Aorta (tissue), 5 donors: ENCODE data around the gene CYFIP1. TPM values are rescaled to one million over a fixed set of nuclear protein-coding genes. Genes with fewer than 3 reads are reported as not detected.
"Not testable (repeated sequence)": the region's sequence is repeated elsewhere in the genome, so short reads cannot be mapped to it uniquely, and the experiment has no call there.

Source experiments
- ATAC-seq: fragments of 200-7000 bp; cut with Tn5 transposase; one replicate; pipeline ENCODE4 v1.9.1; 2022; ENCODE audit warnings: moderate library complexity; ENCODE audit not compliant: low FRiP score
- DNase-seq, 2 donors: peaks; one replicate each; pipeline ENCODE4 v3.0.0-alpha.2; 2020
- H3K27ac ChIP-seq, 2 donors: one replicate each; pipeline ENCODE4 v1.5.1; 2013; ENCODE audit warnings: low read length in 2 of 2, mild to moderate bottlenecking in 2 of 2, moderate library complexity in 2 of 2, control low read depth in 1 of 2, inconsistent platforms in 1 of 2, low read depth in 1 of 2
- H3K27me3 ChIP-seq, 2 donors: one replicate each; pipeline ENCODE4 v1.6.1; 2013; ENCODE audit warnings: control low read depth in 1 of 2, low read length in 1 of 2, mild to moderate bottlenecking in 1 of 2, moderate library complexity in 1 of 2; ENCODE audit not compliant: insufficient read depth in 2 of 2, control insufficient read depth in 1 of 2
- H3K36me3 ChIP-seq, 2 donors: one replicate each; pipeline ENCODE4 v1.6.1; 2013; ENCODE audit warnings: control low read depth in 1 of 2, low read length in 1 of 2, mild to moderate bottlenecking in 1 of 2; ENCODE audit not compliant: insufficient read depth in 2 of 2, control insufficient read depth in 1 of 2
- H3K4me1 ChIP-seq, 2 donors: one replicate each; pipeline ENCODE4 v1.6.1; 2013; ENCODE audit warnings: low read length in 2 of 2, control low read depth in 1 of 2, mild to moderate bottlenecking in 1 of 2, moderate library complexity in 1 of 2; ENCODE audit not compliant: insufficient read depth in 2 of 2, control insufficient read depth in 1 of 2
- H3K4me3 ChIP-seq, 2 donors: one replicate each; pipeline ENCODE4 v1.5.1; 2013; ENCODE audit warnings: low read length in 2 of 2, control low read depth in 1 of 2, mild to moderate bottlenecking in 1 of 2
- H3K9me3 ChIP-seq: one replicate; pipeline ENCODE4 v1.6.1; 2013; ENCODE audit warnings: mild to moderate bottlenecking, low read length; ENCODE audit not compliant: control insufficient read depth
- WGBS, 2 donors: extraction: QIAGEN DNeasy Blood & Tissue Kit; methylation state at CpG; one replicate each; pipeline ENCODE4 v1.1.7; 2013; 5-methylcytosine and 5-hydroxymethylcytosine counted together
- intact Hi-C, 2 donors: fragments of 100-400 bp; cut with DNase I; formaldehyde crosslinking; loops; one replicate each; pipeline versions ENCODE4 v1.14.2 to v1.15.0; 2022
- long read RNA-seq, 2 donors: library from polyadenylated mRNA; unstranded; transcript quantifications; one replicate each; pipeline ENCODE4 v2.0.0, GENCODE V29; 2020 to 2021
- polyA plus RNA-seq, 2 donors: library from polyadenylated mRNA; stranded (reverse); fragments of 200-250 nt; gene quantifications; one replicate each; pipeline ENCODE4 v1.2.3, GENCODE V29; 2013
- total RNA-seq, 2 donors: library from RNA; stranded (reverse); fragmentation: NEBNext Ultra II Directional; extraction: Animal tissue kit (Norgen Biotek cat#: 25700); gene quantifications; one replicate each; pipeline ENCODE4 v1.2.1, GENCODE V29; 2021
- donor health status: healthy with polysubstance abuse.
- donor health status: Bipolar disorder and iron deficiency.
- donor health status: DM: no; HTN: no; CAD: no.
- donor health status: DM: no; HTN: no; CAD: no.
- donor health status: DM: yes; HTN: yes; CAD: no.

Gene CYFIP1
- total RNA-seq (100 to 1,000 TPM; 160 to 172 TPM), polyA plus RNA-seq (10 to 100 TPM; 46.5 to 48.1 TPM)
- long read RNA-seq, donor 1, full-length matches to known transcripts = 41 of 140 reads
- long read RNA-seq, donor 1, partial matches to known transcripts = 88 of 140 reads
- long read RNA-seq, donor 1, other reads (novel, unspliced or antisense) = 11 of 140 reads
- long read RNA-seq, donor 2, full-length matches to known transcripts = 37 of 103 reads
- long read RNA-seq, donor 2, partial matches to known transcripts = 39 of 103 reads
- long read RNA-seq, donor 2, other reads (novel, unspliced or antisense) = 27 of 103 reads

- intact Hi-C loops = loop anchor here (2.0 to 10.0 kb wide), 4 partner anchors 32 to 57 kb away; partner anchors contain the start of gene TUBGCP5 (in 2 of the 2)
- peak; percentile 92 to 96 for DNase-seq
- no peaks in the 10 kb centered on the region for H3K9me3 ChIP-seq
Observed at GRCh38 chr15:22980189-22981050, at the start of gene CYFIP1. TSS of gene CYFIP1 (minus strand) at chr15:22980368. CDS start at chr15:22947285, 33,083 bp downstream.

DNA sequence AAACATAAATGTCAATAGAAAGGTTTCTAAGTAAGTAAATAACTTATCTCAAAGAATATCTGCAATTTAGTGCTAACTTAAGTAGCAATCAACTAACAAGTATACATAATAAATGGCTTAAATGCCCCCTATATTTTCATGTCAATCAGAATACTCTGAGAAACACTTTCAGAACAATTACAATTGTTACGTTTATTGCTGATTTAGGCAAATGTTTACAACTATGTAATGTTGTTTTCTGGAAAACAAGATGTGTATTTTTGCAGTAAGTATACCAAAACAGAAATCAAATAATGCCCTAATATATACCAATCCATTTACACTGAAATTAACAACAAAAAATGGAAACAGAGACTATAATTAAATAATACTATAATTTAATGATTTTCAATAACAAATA is 46.0 kb upstream of the CYFIP1 start:
- Histone ChIP-seq H3K4me3 (no peak overlapping the region), H3K36me3 (peaks cover 8 to 10% of the 10 kb centered on the region in 2 donors), H3K4me1 (no peaks in the 10 kb centered on the region), H3K27me3 (no peaks in the 10 kb centered on the region), H3K27ac (no peak overlapping the region), H3K9me3 (no peaks in the 10 kb centered on the region)
- intact Hi-C loops = no loop called here
- ATAC-seq (no peak), DNase-seq (no peak)
- 81 to 95% methylated on average over 1 of the region's 1 CpG for WGBS, 2 donors

More at GRCh38 chr15:22980189-22981050, at the start of gene CYFIP1:
- Histone ChIP-seq H3K4me3 (peak within 1 kb of the TSS; percentile 94 to 97), H3K27me3 (no peaks in the 10 kb centered on the region), H3K4me1 (peaks cover 0 to 2% of the 10 kb centered on the region in 2 donors), H3K36me3 (no peaks in the 10 kb centered on the region), H3K27ac (peak within 1 kb of the TSS; percentile 52 to 55)
- ATAC-seq = peak; percentile 96
- 0% methylated on average over 66 to 93 of the region's 93 CpGs for WGBS, 2 donors

DNA sequence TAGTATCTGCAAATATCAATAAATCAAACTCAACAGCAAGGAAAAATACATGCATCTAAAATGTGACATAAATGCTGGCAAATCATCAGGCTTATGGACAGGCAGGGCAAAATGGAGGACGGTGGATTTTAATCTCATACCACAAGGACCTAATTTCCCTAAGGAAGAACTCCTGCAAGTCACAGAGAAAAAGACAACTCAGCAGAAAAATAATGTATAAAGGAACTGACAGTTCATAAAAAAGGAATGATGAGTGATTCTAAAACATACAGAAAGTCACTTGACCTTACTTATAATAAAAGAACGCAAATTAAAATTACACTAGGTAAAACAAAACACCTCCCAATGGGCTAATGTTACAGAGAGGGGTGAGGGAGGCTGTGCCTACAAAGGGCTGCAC is 42.0 kb upstream of the CYFIP1 start:
- peaks cover 7 to 12% of the 10 kb centered on the region in 2 donors for H3K36me3 ChIP-seq
- no peaks in the 10 kb centered on the region for H3K9me3 ChIP-seq
- 87 to 93% methylated on average over 2 of the region's 2 CpGs for WGBS, 2 donors
- no peak overlapping the region for H3K4me3 ChIP-seq
- H3K27ac ChIP-seq = no peak overlapping the region
- H3K27me3 ChIP-seq = no peaks in the 10 kb centered on the region
- no peak for DNase-seq
- intact Hi-C loops = no loop called here
- ATAC-seq = no peak
- H3K4me1 ChIP-seq = no peaks in the 10 kb centered on the region

DNA sequence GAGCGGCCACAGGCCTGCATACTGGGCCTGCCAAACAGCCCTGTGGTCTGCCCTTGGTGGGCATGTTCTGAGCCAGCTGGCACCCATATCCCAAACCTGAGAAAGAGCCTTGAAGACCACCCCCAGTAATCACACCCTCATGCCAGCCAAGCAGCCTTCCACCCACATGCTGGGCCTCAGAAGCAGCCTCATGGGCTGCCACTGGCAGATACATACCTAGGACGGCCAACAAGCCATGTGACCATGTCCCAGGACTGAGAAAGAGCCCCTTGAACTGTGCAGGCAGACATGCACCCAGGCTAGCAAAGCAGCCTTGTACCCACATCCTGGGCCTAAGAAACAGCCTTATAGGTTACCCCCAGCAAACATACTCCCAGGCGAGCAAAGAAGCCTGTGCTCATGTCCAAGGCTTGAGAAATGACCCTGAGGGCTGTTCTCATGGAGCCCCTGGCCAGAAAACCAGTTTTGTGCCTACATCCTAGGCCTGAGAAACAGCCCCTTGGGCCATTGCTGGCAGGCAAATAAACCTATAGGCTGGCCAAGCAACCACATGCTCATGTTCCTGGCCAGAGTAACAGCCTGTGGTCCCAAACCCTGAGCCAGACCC is 34.3 kb upstream of the CYFIP1 start:
- Histone ChIP-seq H3K4me3 (no peak overlapping the region), H3K9me3 (no peaks in the 10 kb centered on the region), H3K27ac (no peak overlapping the region), H3K36me3 (peaks cover 0 to 8% of the 10 kb centered on the region in 2 donors), H3K4me1 (no peaks in the 10 kb centered on the region), H3K27me3 (no peaks in the 10 kb centered on the region)
- ATAC-seq = no peak
- 86 to 91% methylated on average over 3 of the region's 3 CpGs for WGBS, 2 donors
- intact Hi-C loops = no loop called here
- DNase-seq = no peak

DNA sequence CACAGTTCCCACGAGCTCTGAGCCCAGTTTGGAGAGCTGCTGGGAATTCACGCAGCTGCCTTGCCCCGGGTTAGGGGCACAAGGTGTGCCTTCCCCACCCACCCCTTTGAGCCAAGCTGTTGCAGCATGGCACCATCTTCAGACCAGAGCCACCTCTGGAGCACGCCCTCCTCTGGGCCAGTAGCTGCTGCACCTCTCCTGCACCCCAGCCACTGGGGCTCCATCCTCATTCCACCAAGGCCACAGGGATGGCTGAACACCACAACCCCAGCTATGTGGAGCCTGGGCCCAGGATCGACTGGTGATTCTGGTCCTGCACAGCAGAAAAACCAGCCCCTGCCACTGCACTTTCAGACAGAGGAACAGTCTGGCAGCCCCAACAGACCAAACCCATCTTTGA is 33.5 kb upstream of the CYFIP1 start:
- 92 to 98% methylated on average over 5 of the region's 5 CpGs for WGBS, 2 donors
- no peak overlapping the region for H3K27ac ChIP-seq
- peaks cover 0 to 8% of the 10 kb centered on the region in 2 donors for H3K36me3 ChIP-seq
- intact Hi-C loops = no loop called here
- no peak for ATAC-seq
- no peaks in the 10 kb centered on the region for H3K9me3 ChIP-seq
- no peaks in the 10 kb centered on the region for H3K27me3 ChIP-seq
- H3K4me1 ChIP-seq = no peaks in the 10 kb centered on the region
- DNase-seq = no peak
- H3K4me3 ChIP-seq = no peak overlapping the region

GRCh38 chr15:23012616-23013015 is 32.4 kb upstream of the CYFIP1 start:
- 92 to 93% methylated on average over 9 of the region's 9 CpGs for WGBS, 2 donors
- DNase-seq, intact Hi-C loops, H3K27me3 ChIP-seq, ATAC-seq, H3K4me3 ChIP-seq, H3K4me1 ChIP-seq, H3K36me3 ChIP-seq, H3K27ac ChIP-seq, H3K9me3 ChIP-seq: not testable (repeated sequence)

DNA sequence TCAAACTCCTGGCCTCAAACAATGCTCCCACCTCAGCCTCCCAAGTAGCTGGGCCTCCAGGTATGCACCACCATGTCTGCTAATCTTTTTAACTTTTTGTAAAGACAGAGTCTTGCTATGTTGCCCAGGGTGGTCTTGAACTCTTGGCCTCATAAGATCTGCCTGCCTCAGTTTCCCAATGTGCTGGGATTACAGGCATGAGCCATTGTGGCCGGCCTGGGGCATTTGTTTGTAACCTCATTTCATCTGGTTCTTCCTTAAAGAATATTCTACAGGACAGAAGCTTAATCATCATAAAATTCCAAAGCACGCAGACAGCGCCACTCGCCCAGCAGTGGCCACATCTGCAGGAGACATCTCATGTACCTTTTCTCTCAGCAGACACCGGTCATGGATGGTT is 23.6 kb upstream of the CYFIP1 start:
- no peaks in the 10 kb centered on the region for H3K9me3 ChIP-seq
- no peak overlapping the region for H3K27ac ChIP-seq
- H3K27me3 ChIP-seq = no peaks in the 10 kb centered on the region
- no peak overlapping the region for H3K4me3 ChIP-seq
- 93 to 96% methylated on average over 5 of the region's 5 CpGs for WGBS, 2 donors
- ATAC-seq (no peak), DNase-seq (peak in 1 of 2 donors; percentile 25)
- peaks cover 0 to 7% of the 10 kb centered on the region in 2 donors for H3K36me3 ChIP-seq
- intact Hi-C loops = no loop called here
- H3K4me1 ChIP-seq = no peaks in the 10 kb centered on the region

DNA sequence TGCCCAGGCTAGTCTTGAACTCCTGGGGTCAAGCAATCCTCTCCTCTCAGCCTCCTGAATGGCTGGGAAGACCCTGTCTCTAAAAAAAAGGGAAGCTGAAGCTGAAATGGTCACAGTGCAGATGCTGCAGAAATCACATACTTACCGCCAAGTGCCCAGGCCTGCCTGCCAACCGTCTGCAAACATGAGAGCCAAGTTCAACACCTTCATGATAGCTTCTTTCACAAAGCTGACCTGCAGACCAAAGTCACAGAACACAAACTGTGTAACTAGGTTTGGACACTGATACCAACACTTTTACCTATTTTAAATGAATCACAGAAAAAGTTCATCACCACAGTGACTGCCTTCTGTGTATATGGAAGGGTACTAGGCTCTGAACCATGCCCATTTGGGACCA is 22.8 kb upstream of the CYFIP1 start:
- Histone ChIP-seq H3K4me3 (no peak overlapping the region), H3K36me3 (peaks cover 0 to 7% of the 10 kb centered on the region in 2 donors), H3K9me3 (no peaks in the 10 kb centered on the region), H3K27ac (no peak overlapping the region), H3K4me1 (no peaks in the 10 kb centered on the region), H3K27me3 (no peaks in the 10 kb centered on the region)
- no peak for ATAC-seq
- no peak for DNase-seq
- intact Hi-C loops = no loop called here
- 15 to 23% methylated on average over 2 of the region's 2 CpGs for WGBS, 2 donors
